HPDE6-E6E7 (cell line): ENCODE results near the gene GUK1.

ENCODE experiments used
- DNase-seq: peaks from one replicate; pipeline ENCODE4 v3.0.0; 2011; ENCODE audit warnings: missing footprints; ENCODE audit errors: extremely low spot score

Gene GUK1

GRCh38 chr1:228125185-228125584 is 14.9 kb upstream of the GUK1 start:
- no peak for DNase-seq

GRCh38 chr1:228131766-228132165 is 8.3 kb upstream of the GUK1 start:
- no peak for DNase-seq

GRCh38 chr1:228134591-228134990 is 5.5 kb upstream of the GUK1 start:
- no peak for DNase-seq

GRCh38 chr1:228136901-228137300 is 3.2 kb upstream of the GUK1 start:
- DNase-seq, result no peak

GRCh38 chr1:228139406-228139930 is 611 bp upstream of the GUK1 start:
- no peak for DNase-seq

GRCh38 chr1:228140724-228141225 is 696 bp downstream of the GUK1 start:
- no peak for DNase-seq

GRCh38 chr1:228141226-228142044 is 1.4 kb downstream of the GUK1 start:
- DNase-seq, result no peak

- DNase-seq, result no peak
Observed at GRCh38 chr1:228142155-228142691, 2.1 kb downstream of the GUK1 start.

GRCh38 chr1:228142701-228143136 is 2.6 kb downstream of the GUK1 start:
- no peak for DNase-seq

- DNase-seq, result no peak
Observed at GRCh38 chr1:228143480-228144192, 3.6 kb downstream of the GUK1 start.

GRCh38 chr1:228144193-228144992 is 4.3 kb downstream of the GUK1 start:
- no peak for DNase-seq

GRCh38 chr1:228144993-228145343 is 4.9 kb downstream of the GUK1 start:
- DNase-seq, result no peak

GRCh38 chr1:228145463-228146416 is 5.7 kb downstream of the GUK1 start:
- DNase-seq, result no peak

GRCh38 chr1:228146417-228147150 is 6.5 kb downstream of the GUK1 start:
- DNase-seq, result no peak

GRCh38 chr1:228147151-228147693 is 7.1 kb downstream of the GUK1 start:
- no peak for DNase-seq

GRCh38 chr1:228147768-228148167 is 7.7 kb downstream of the GUK1 start:
- DNase-seq, result no peak

GRCh38 chr1:228148196-228148861 is 8.2 kb downstream of the GUK1 start:
- no peak for DNase-seq

- no peak for DNase-seq
Observed at GRCh38 chr1:228148935-228149405, 8.9 kb downstream of the GUK1 start.
